Lung (tissue), 12 donors: ENCODE data around the gene KLHL2. TPM values are rescaled to one million over a fixed set of nuclear protein-coding genes. Genes with fewer than 3 reads are reported as not detected.
"Not testable (repeated sequence)": the region's sequence is repeated elsewhere in the genome, so short reads cannot be mapped to it uniquely, and the experiment has no call there.

Source experiments
- ATAC-seq: fragments of 200-7000 bp; cut with Tn5 transposase; one replicate; pipeline ENCODE4 v1.9.1; 2020; ENCODE audit warnings: moderate number of reproducible peaks; ENCODE audit not compliant: insufficient read depth, low FRiP score
- DNase-seq, 3 donors: peaks; one replicate each; pipeline ENCODE4 v3.0.0-alpha.2; 2013 to 2017
- H3K27ac ChIP-seq, 2 donors: one replicate each; pipeline ENCODE4 v1.5.1; 2013; ENCODE audit warnings: mild to moderate bottlenecking in 2 of 2, moderate library complexity in 2 of 2, control low read depth in 1 of 2, inconsistent platforms in 1 of 2, low read depth in 1 of 2, low read length in 1 of 2
- H3K27me3 ChIP-seq, 3 donors: one replicate each; pipeline ENCODE4 v1.5.1; 2013; ENCODE audit warnings: low read length in 2 of 3; ENCODE audit not compliant: control insufficient read depth in 3 of 3, insufficient read depth in 3 of 3
- H3K36me3 ChIP-seq, 4 donors: one replicate each; pipeline ENCODE4 v1.5.1; 2013; ENCODE audit warnings: low read length in 4 of 4, mild to moderate bottlenecking in 1 of 4, moderate library complexity in 1 of 4; ENCODE audit not compliant: control insufficient read depth in 4 of 4, insufficient read depth in 4 of 4
- H3K4me1 ChIP-seq, 5 donors: one replicate each; pipeline ENCODE4 v1.5.1; 2013; ENCODE audit warnings: low read length in 5 of 5, mild to moderate bottlenecking in 2 of 5, moderate library complexity in 1 of 5; ENCODE audit not compliant: control insufficient read depth in 5 of 5, insufficient read depth in 5 of 5
- H3K4me3 ChIP-seq: one replicate; pipeline ENCODE4 v1.5.1; 2013; ENCODE audit warnings: mild to moderate bottlenecking, control low read depth, moderate library complexity
- H3K9ac ChIP-seq, 2 donors: one replicate each; pipeline ENCODE4 v1.5.1; 2013; ENCODE audit warnings: low read length in 2 of 2, control low read depth in 1 of 2; ENCODE audit not compliant: insufficient read depth in 1 of 2
- H3K9me3 ChIP-seq, 4 donors: one replicate each; pipeline ENCODE4 v1.5.1; 2013; ENCODE audit warnings: low read length in 3 of 4, mild to moderate bottlenecking in 1 of 4, moderate library complexity in 1 of 4; ENCODE audit not compliant: control insufficient read depth in 4 of 4, insufficient read depth in 3 of 4
- WGBS, 2 donors: extraction: QIAGEN DNeasy Blood & Tissue Kit; methylation state at CpG; one replicate each; pipeline ENCODE4 v1.1.7; 2013; 5-methylcytosine and 5-hydroxymethylcytosine counted together
- polyA plus RNA-seq, 2 donors: library from polyadenylated mRNA; stranded (reverse); fragments of 200-250 nt; gene quantifications; one replicate each; pipeline ENCODE4 v1.2.1, GENCODE V29; 2013
- total RNA-seq, 2 donors: library from RNA; depleted of rRNA in 1 of 2; stranded (reverse); fragments of >200 nt in 1 of 2; gene quantifications; one replicate each; pipeline ENCODE4 v1.2.1, GENCODE V29; 2014 to 2021
- TF ChIP-seq, protein P1 (sequence below): IDR thresholded peaks from 2 replicates; pipeline ENCODE4 v1.5.1; 2012; ENCODE audit warnings: mild to moderate bottlenecking; ENCODE audit errors: control extremely low read depth, extremely low read depth
- donor health status: control.
- donor health status: control.
- donor health status: Bipolar disorder and iron deficiency.
- donor health status: healthy.
- donor health status: DM: yes; HTN: yes; CAD: no.

Gene KLHL2
- total and polyA plus RNA-seq, 4 donors, result 17.3 to 43.0 (median 33.7) TPM

DNA sequence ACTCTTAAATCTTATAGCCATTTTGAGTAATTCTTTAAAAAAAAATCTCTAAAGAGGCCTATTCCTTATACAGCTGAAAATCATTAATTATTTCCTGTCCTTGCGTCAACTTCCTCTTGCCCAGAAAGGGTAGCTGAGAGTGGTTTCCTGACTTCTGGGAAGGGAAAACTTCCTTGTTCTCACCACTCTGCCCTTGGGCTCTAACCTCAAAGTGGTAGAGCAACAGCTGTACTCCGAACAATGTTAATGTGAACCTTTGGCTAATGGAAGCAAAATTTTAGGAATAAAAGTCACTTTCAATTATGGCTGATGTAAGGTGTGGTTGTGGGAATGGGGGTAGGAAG lies 15.3 kb downstream of the KLHL2 start:
- Histone ChIP-seq H3K27me3 (no peaks in the 10 kb centered on the region), H3K4me1 (peaks cover 0 to 6% (median 0%) of the 10 kb centered on the region in 5 donors), H3K9ac (no peak overlapping the region), H3K9me3 (no peaks in the 10 kb centered on the region), H3K36me3 (peaks cover 0 to 2% (median 0%) of the 10 kb centered on the region in 4 donors), H3K27ac (peak overlapping the region; percentile 3 to 24), H3K4me3 (no peak overlapping the region)
- DNase-seq (peak in 2 of 3 donors; percentile 30 to 32), ATAC-seq (peak; percentile 87)
- WGBS, 2 donors, result 9 to 12% methylated on average over 2 of the region's 2 CpGs
- TF ChIP-seq, protein P1, sequence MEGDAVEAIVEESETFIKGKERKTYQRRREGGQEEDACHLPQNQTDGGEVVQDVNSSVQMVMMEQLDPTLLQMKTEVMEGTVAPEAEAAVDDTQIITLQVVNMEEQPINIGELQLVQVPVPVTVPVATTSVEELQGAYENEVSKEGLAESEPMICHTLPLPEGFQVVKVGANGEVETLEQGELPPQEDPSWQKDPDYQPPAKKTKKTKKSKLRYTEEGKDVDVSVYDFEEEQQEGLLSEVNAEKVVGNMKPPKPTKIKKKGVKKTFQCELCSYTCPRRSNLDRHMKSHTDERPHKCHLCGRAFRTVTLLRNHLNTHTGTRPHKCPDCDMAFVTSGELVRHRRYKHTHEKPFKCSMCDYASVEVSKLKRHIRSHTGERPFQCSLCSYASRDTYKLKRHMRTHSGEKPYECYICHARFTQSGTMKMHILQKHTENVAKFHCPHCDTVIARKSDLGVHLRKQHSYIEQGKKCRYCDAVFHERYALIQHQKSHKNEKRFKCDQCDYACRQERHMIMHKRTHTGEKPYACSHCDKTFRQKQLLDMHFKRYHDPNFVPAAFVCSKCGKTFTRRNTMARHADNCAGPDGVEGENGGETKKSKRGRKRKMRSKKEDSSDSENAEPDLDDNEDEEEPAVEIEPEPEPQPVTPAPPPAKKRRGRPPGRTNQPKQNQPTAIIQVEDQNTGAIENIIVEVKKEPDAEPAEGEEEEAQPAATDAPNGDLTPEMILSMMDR, result no peak

DNA sequence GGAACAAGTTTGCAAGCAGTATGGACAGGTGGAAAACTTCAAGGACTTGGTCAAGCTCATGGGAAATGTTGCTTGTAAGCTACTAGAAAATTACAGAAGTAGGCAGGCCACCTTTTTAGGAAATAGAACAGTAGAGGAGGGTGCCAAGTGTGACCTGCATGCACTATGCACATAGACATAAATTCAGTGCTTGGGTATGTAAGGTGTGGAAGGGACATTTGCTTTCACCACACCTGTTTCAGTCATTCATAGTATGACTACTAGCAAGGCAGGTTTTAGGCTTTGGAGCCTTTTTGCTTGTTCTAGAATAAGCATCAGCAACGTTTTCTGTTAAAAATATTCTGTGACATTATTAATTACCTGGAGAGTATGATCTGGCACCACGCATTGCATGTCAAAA lies 20.0 kb downstream of the KLHL2 start:
- 88 to 96% methylated on average over 2 of the region's 2 CpGs for WGBS, 2 donors
- not testable (repeated sequence) for H3K4me1 ChIP-seq

DNA sequence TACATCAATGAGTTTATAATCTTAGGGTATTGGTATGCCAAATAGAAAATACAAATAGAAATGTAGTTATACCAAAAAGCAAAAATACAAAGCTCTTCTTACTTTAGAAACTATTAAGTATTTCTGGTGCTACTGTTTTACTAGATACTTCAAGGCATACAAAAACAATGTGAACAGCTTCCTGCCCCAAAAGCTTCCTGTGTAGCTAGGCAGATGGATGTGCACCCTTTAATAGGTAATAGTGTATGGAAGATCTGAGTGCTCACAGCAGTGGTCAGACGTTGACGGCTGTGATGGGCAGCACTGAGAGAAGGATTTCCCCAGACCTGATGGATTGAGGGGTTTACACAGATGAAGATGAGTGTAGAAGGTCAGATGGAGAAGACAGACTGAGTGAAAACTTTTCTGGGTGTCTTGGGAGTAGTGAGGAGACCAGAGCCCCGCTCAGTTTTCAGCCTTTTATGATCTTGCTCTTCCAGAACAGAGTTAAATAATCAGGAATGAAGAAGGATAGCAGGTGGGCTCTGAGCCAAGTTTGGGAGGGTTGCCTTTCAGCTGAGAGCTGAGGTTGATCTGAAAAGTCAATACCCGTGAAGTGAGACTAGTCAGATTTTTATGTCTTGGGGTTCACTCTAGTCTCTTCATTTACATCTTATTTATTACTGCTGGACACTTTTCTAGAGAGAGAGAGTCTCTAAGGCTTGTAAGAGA lies 22.3 kb downstream of the KLHL2 start:
- 70 to 82% methylated on average over 4 of the region's 4 CpGs for WGBS, 2 donors
- not testable (repeated sequence) for H3K27ac ChIP-seq, H3K9me3 ChIP-seq, H3K9ac ChIP-seq, H3K27me3 ChIP-seq, H3K4me3 ChIP-seq, H3K4me1 ChIP-seq, ATAC-seq, H3K36me3 ChIP-seq
- peak in 2 of 3 donors; percentile 9 to 36 for DNase-seq

More for the DNA sequence above, 20.0 kb downstream of the KLHL2 start:
- not testable (repeated sequence) for H3K27ac ChIP-seq, H3K9me3 ChIP-seq, ATAC-seq, H3K9ac ChIP-seq, H3K4me3 ChIP-seq, H3K27me3 ChIP-seq, DNase-seq, H3K36me3 ChIP-seq

DNA sequence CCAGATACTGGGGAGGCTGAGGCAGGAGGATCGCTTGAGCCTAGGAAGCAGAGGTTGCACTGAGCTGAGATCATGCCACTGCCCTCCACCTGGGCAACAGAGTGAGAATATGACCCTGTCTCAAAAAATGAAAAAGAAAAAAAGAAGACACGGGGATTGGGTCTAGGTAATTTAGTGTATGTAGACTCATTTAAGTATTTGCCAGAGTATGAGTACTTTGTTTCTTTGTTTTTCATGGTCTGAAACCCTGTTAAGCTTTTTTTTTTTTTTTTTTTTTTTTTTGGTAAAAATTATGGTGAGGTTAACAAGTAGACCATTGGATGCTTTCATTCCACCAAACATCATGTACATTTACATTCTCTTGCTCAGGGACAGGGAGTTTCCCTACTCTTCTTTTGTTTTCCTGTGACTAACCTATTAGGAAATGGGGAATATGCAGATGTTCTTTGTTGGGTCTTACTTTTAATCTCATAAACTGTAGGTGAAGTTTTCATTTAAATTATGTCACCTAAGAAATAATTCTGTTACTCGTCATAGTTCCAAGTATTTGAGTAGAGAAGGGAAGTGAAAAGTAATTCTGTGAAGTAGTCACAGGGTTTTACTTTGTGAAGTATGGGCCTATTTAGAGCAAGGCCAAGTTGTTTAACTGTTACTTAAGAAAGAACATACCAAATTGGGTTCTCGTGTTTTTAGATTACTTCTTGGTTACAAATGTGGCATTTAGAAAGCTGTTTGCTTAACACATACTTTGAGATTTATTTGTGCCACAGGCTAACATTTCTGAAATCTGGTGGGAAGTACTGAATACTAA lies 25.5 kb downstream of the KLHL2 start:
- H3K36me3 ChIP-seq, H3K27ac ChIP-seq, H3K4me3 ChIP-seq, H3K4me1 ChIP-seq, H3K9me3 ChIP-seq, H3K9ac ChIP-seq, H3K27me3 ChIP-seq: not testable (repeated sequence)
- WGBS, 2 donors, result 71 to 78% methylated on average over 4 of the region's 4 CpGs
- DNase-seq (peak in 1 of 3 donors; percentile 7), ATAC-seq (peak; percentile 69)

DNA sequence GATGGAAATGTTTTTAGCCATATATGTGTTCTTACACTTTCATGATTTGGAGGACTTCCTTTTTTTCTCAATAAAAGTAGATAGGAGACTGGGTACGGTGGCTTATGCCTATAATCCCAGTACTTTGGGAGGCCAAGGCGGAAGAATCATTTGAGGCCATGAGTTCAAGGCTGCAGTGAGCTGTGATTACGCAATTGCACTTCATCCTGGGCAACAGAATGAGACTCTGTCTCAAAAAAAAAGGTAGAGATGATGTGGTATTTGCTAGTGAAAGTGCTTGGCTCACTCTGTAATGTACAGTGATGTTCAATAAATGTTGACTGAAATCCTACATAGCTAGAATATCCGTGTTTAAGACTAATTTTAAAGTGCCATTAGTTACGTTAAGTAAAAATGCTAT lies 27.4 kb downstream of the KLHL2 start:
- ATAC-seq, result no peak
- Histone ChIP-seq H3K9me3 (no peaks in the 10 kb centered on the region), H3K9ac (no peak overlapping the region), H3K4me1 (peaks cover 0 to 2% (median 0%) of the 10 kb centered on the region in 5 donors), H3K27ac (no peak overlapping the region), H3K36me3 (peaks cover 0 to 3% (median 2%) of the 10 kb centered on the region in 4 donors), H3K27me3 (no peaks in the 10 kb centered on the region), H3K4me3 (no peak overlapping the region)
- TF ChIP-seq, protein P1, result no peak
- 94 to 96% methylated on average over 5 of the region's 5 CpGs for WGBS, 2 donors
- DNase-seq, result no peak

DNA sequence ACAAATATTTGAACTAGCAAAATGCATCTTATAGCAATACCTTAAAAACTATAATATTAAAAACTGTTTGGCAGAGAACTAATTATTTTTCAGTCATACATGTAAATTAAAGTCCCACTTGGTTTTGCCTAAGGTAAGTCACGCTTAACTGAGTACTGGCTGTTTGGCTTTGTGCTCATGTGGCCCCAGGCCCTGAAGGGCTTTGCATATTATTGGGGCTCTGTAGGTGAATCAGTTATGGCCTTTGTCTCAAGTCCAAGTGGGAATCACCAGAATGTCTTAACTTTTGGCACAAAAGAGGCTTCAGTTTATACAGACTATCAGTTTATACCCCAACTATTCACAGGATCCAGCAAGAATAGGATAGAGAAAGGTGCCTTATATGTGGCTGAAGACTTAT lies 29.5 kb downstream of the KLHL2 start:
- not testable (repeated sequence) for H3K4me3 ChIP-seq, H3K27me3 ChIP-seq, DNase-seq, H3K9ac ChIP-seq, H3K4me1 ChIP-seq, H3K27ac ChIP-seq, ATAC-seq, H3K9me3 ChIP-seq, H3K36me3 ChIP-seq
- WGBS, 2 donors, result no CpG with 5 or more reads among the region's 1 CpG
